DOHH2 (cell line): Measurements from ENCODE around the gene MRI1.

Experiments used
- H3F3A ChIP-seq: fragments of 200-600 bp; sonication (generic), shearing (Covaris generic); 2 replicates; pipeline ENCODE4 v1.6.0; 2016; ENCODE audit warnings: antibody characterized with exemption, mild to moderate bottlenecking; ENCODE audit not compliant: control insufficient read depth, insufficient read depth
- H3K27ac ChIP-seq: fragments of 200-600 bp; sonication (generic); 2 replicates; pipeline ENCODE4 v1.5.1; 2014; ENCODE audit warnings: low read depth, mild to moderate bottlenecking, low read length, moderate library complexity
- H3K27me3 ChIP-seq: fragments of 200-600 bp; sonication (generic); 2 replicates; pipeline ENCODE4 v1.6.1; 2014; ENCODE audit warnings: mild to moderate bottlenecking, low read length, mixed read lengths; ENCODE audit not compliant: control insufficient read depth
- H3K36me3 ChIP-seq: fragments of 200-600 bp; sonication (generic); 2 replicates; pipeline ENCODE4 v1.6.1; 2014; ENCODE audit warnings: mild to moderate bottlenecking, low read length, moderate library complexity, mixed read lengths; ENCODE audit not compliant: control insufficient read depth
- H3K4me1 ChIP-seq: fragments of 200-600 bp; sonication (generic); 2 replicates; pipeline ENCODE4 v1.6.1; 2014; ENCODE audit warnings: mild to moderate bottlenecking, low read length, mixed read lengths; ENCODE audit not compliant: control insufficient read depth
- H3K4me2 ChIP-seq: fragments of 200-600 bp; sonication (generic); 2 replicates; pipeline ENCODE4 v1.6.0; 2014; ENCODE audit warnings: mild to moderate bottlenecking, low read length, moderate library complexity
- H3K4me3 ChIP-seq: fragments of 200-600 bp; sonication (generic); 2 replicates; pipeline ENCODE4 v1.5.1; 2014; ENCODE audit warnings: mild to moderate bottlenecking, low read length, mixed read lengths
- H3K79me2 ChIP-seq: fragments of 200-600 bp; sonication (generic); 2 replicates; pipeline ENCODE4 v1.6.1; 2014; ENCODE audit warnings: mild to moderate bottlenecking, low read length, mixed read lengths; ENCODE audit not compliant: control insufficient read depth
- H3K9me2 ChIP-seq: fragments of 200-600 bp; sonication (generic); replicated peaks from 2 replicates; pipeline ENCODE4 v1.6.1; 2014; ENCODE audit warnings: mild to moderate bottlenecking, low read length, mixed read lengths; ENCODE audit not compliant: control insufficient read depth
- H3K9me3 ChIP-seq: fragments of 200-600 bp; sonication (generic); 2 replicates; pipeline ENCODE4 v1.6.1; 2014; ENCODE audit warnings: antibody characterized with exemption, low read length, mixed read lengths; ENCODE audit not compliant: control insufficient read depth, insufficient read depth
- H4K20me1 ChIP-seq: fragments of 200-600 bp; sonication (generic); 2 replicates; pipeline ENCODE4 v1.6.0; 2014; ENCODE audit warnings: low read depth, mild to moderate bottlenecking, antibody characterized with exemption, low read length, moderate library complexity; ENCODE audit not compliant: control insufficient read depth, insufficient read depth
- EZH2phosphoT487 ChIP-seq: fragments of 200-600 bp; sonication (generic); IDR thresholded peaks from 2 replicates; pipeline ENCODE4 v1.6.1; 2017; ENCODE audit warnings: borderline replicate concordance, mild to moderate bottlenecking, antibody characterized with exemption, low read length, moderate library complexity, mixed read lengths
- TF ChIP-seq, protein P1 (sequence below): fragments of 200-600 bp; sonication (generic); IDR thresholded peaks from one replicate; pipeline ENCODE4 v1.5.1; 2014; ENCODE audit warnings: antibody characterized with exemption, mild to moderate bottlenecking, low read depth, low read length; ENCODE audit not compliant: poor library complexity, severe bottlenecking

MRI1 gene

DNA sequence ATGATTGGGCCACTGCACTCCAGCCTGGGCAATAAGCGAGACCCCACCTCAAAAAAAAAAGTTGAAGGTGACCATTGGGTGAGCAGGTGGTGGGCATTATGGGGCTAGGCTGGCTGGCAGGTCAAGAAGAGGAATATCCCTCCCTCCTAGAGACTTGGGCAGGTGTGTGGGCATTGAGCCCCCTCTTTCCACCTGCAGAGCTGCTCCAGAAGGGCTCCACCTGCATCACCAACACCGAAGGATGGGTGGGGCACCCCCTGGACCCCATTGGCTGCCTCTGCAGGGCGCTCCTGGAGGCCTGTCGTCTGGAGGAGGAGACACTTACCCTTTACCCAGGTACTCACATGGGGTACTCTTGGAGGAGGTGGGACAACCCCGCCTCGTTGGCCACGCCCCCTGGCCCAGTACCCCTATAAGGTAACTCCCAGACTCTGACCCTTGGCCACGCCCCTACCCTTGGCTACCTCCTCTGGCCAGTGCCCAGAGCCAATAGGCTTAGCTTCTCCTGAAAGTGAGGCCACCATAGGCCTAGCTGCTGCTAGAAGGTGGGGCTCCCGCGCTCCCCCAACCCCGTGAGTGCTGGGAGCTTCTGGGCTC is 52.8 kb downstream of the MRI1 start:
- no peaks in the 10 kb centered on the region for H3K9me2 ChIP-seq
- H3K79me2 ChIP-seq, result no peaks in the 10 kb centered on the region
- H3K4me1 ChIP-seq, result peaks cover 10% of the 10 kb centered on the region
- H3F3A ChIP-seq, result peaks cover 1% of the 10 kb centered on the region; the same call in 1 of the 2 replicates
- H3K4me3 ChIP-seq, result no peak overlapping the region
- no peak overlapping the region for H3K27ac ChIP-seq
- H3K9me3 ChIP-seq, result no peaks in the 10 kb centered on the region
- no peaks in the 10 kb centered on the region for H3K27me3 ChIP-seq
- H3K36me3 ChIP-seq, result peaks cover 3% of the 10 kb centered on the region; the same call in 1 of the 2 replicates
- no peaks in the 10 kb centered on the region for H4K20me1 ChIP-seq
- TF ChIP-seq, protein P1, sequence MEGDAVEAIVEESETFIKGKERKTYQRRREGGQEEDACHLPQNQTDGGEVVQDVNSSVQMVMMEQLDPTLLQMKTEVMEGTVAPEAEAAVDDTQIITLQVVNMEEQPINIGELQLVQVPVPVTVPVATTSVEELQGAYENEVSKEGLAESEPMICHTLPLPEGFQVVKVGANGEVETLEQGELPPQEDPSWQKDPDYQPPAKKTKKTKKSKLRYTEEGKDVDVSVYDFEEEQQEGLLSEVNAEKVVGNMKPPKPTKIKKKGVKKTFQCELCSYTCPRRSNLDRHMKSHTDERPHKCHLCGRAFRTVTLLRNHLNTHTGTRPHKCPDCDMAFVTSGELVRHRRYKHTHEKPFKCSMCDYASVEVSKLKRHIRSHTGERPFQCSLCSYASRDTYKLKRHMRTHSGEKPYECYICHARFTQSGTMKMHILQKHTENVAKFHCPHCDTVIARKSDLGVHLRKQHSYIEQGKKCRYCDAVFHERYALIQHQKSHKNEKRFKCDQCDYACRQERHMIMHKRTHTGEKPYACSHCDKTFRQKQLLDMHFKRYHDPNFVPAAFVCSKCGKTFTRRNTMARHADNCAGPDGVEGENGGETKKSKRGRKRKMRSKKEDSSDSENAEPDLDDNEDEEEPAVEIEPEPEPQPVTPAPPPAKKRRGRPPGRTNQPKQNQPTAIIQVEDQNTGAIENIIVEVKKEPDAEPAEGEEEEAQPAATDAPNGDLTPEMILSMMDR, result no peak
- no peak for TF ChIP-seq EZH2phosphoT487
- no peak overlapping the region for H3K4me2 ChIP-seq

- Histone ChIP-seq H3K4me2 (no peak overlapping the region), H3K27ac (no peak overlapping the region)
These were observed 53.5 kb downstream of the MRI1 start for GRCh38 chr19:13817615-13818371.

DNA sequence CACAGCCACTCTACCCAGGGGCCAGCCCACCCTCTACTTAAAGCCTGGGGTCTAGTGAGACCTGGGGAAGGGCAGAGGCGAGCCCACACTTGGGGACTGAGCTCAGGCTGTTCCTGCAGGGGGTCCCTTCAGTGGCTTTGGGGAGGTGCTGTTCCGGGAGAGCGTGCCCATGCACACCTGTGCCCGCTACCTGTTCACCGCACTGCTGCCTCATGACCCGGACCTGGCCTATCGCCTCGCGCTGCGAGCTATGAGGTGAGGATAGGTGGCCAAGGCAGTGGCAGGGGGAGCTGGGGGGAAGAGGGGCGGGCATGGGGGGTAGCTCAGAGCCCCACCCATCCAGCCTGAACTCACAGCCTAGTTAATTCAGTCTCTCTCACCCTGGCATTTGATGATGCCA is 54.9 kb downstream of the MRI1 start:
- peaks cover 29% of the 10 kb centered on the region for H3K4me1 ChIP-seq

More at GRCh38 chr19:13817615-13818371, 53.5 kb downstream of the MRI1 start:
- Histone ChIP-seq H3F3A (peaks cover 3% of the 10 kb centered on the region; the same call in 1 of the 2 replicates), H3K4me3 (no peak overlapping the region), H4K20me1 (no peaks in the 10 kb centered on the region), H3K9me3 (no peaks in the 10 kb centered on the region), H3K9me2 (no peaks in the 10 kb centered on the region), H3K79me2 (no peaks in the 10 kb centered on the region), H3K36me3 (peaks cover 3% of the 10 kb centered on the region; the same call in 1 of the 2 replicates), H3K4me1 (peaks cover 17% of the 10 kb centered on the region), H3K27me3 (no peaks in the 10 kb centered on the region)
- TF ChIP-seq, protein P1, result no peak
- TF ChIP-seq EZH2phosphoT487, result no peak

More for the DNA sequence above, 54.9 kb downstream of the MRI1 start:
- Histone ChIP-seq H3K9me3 (no peaks in the 10 kb centered on the region), H4K20me1 (no peaks in the 10 kb centered on the region), H3K4me2 (no peak overlapping the region), H3K27me3 (no peaks in the 10 kb centered on the region), H3K36me3 (peaks cover 3% of the 10 kb centered on the region; the same call in 1 of the 2 replicates), H3F3A (peaks cover 3% of the 10 kb centered on the region; the same call in 1 of the 2 replicates), H3K27ac (no peak overlapping the region), H3K9me2 (no peaks in the 10 kb centered on the region), H3K79me2 (no peaks in the 10 kb centered on the region), H3K4me3 (no peak overlapping the region)
- TF ChIP-seq, protein P1, result no peak
- TF ChIP-seq EZH2phosphoT487, result no peak
